ENCODE data around the gene MAPK6. TPM values are rescaled to one million over a fixed set of nuclear protein-coding genes. Genes with fewer than 3 reads are reported as not detected.

MAPK6 gene
- total RNA-seq, 1 experiment from 2014 or later, result 83.2 TPM

GRCh38 chr15:52010633-52011595 lies 8.1 kb upstream of the MAPK6 start:
- POLR2A ChIA-PET, result no interaction called here
- CTCF ChIA-PET, result interaction anchor here (1.2 to 1.8 kb wide), 2 partner anchors 68 kb away, joined by 3 to 5 read pairs; no protein-coding TSS in a partner anchor
- Mint-ChIP-seq H3K27ac (no peak overlapping the region), H3K27me3 (ENCODE audit: low read depth) (no peaks in the 10 kb centered on the region), H3K4me1 (peaks cover 2% of the 10 kb centered on the region; the same call in 1 of the 2 replicates), H3K9me3 (no peaks in the 10 kb centered on the region), H3K4me3 (no peak overlapping the region), H3K36me3 (no peaks in the 10 kb centered on the region)
- no peak for ATAC-seq
- no peak for DNase-seq (ENCODE audit: low spot score)
- TF ChIP-seq SMAD3 (CRISPR knock-in tag; IDR thresholded peaks at IDR 0.05; ENCODE audit: borderline replicate concordance) (no peak), ATF3 (CRISPR knock-in tag; conservative IDR thresholded peaks at IDR 0.05) (no peak), RELA (CRISPR knock-in tag; IDR thresholded peaks at IDR 0.05; ENCODE audit: borderline replicate concordance) (no peak), NFATC4 (CRISPR knock-in tag; IDR thresholded peaks at IDR 0.05) (no peak), FOXP4 (CRISPR knock-in tag; IDR thresholded peaks at IDR 0.05) (no peak)

- Mint-ChIP-seq H3K4me1 (peaks cover 2% of the 10 kb centered on the region; the same call in 1 of the 2 replicates), H3K36me3 (no peaks in the 10 kb centered on the region), H3K27me3 (ENCODE audit: low read depth) (no peaks in the 10 kb centered on the region), H3K4me3 (no peak overlapping the region), H3K9me3 (no peaks in the 10 kb centered on the region), H3K27ac (no peak overlapping the region)
- no peak for TF ChIP-seq ATF1 (CRISPR knock-in tag; IDR thresholded peaks at IDR 0.05)
- no peak for TF ChIP-seq SMAD4 (CRISPR knock-in tag; IDR thresholded peaks at IDR 0.05)
- CTCF ChIA-PET, result interaction anchor here (1.3 to 1.8 kb wide), 2 partner anchors 67 to 235 kb away, joined by 3 to 5 read pairs; no protein-coding TSS in a partner anchor
- DNase-seq (ENCODE audit: low spot score) (no peak), ATAC-seq (no peak)
- POLR2A ChIA-PET, result no interaction called here
Observed at GRCh38 chr15:52011711-52012144, 7.3 kb upstream of the MAPK6 start.

GRCh38 chr15:52012210-52012609 lies 6.8 kb upstream of the MAPK6 start:
- Mint-ChIP-seq H3K9me3 (no peaks in the 10 kb centered on the region), H3K27me3 (ENCODE audit: low read depth) (no peaks in the 10 kb centered on the region), H3K36me3 (no peaks in the 10 kb centered on the region), H3K27ac (no peak overlapping the region), H3K4me3 (no peak overlapping the region), H3K4me1 (peaks cover 6% of the 10 kb centered on the region)
- DNase-seq (ENCODE audit: low spot score) (no peak), ATAC-seq (no peak)
- CTCF ChIA-PET, result interaction anchor here (1.3 to 1.8 kb wide), 2 partner anchors 67 to 235 kb away, joined by 3 to 5 read pairs; no protein-coding TSS in a partner anchor
- POLR2A ChIA-PET, result interaction anchor here (0.7 kb wide), 1 partner anchor 11 kb away, joined by 4 read pairs; no protein-coding TSS in a partner anchor
- TF ChIP-seq PREB (CRISPR knock-in tag; IDR thresholded peaks at IDR 0.05; ENCODE audit: borderline replicate concordance), result no peak
- TF ChIP-seq ZBTB43 (CRISPR knock-in tag; IDR thresholded peaks at IDR 0.05), result no peak
- no peak for TF ChIP-seq ZBTB21 (CRISPR knock-in tag; IDR thresholded peaks at IDR 0.05; ENCODE audit: borderline replicate concordance)
- no peak for TF ChIP-seq SMAD3 (CRISPR knock-in tag; IDR thresholded peaks at IDR 0.05; ENCODE audit: borderline replicate concordance)
- no peak for TF ChIP-seq E2F4 (CRISPR knock-in tag; IDR thresholded peaks at IDR 0.05; ENCODE audit: borderline replicate concordance, low read depth)
- TF ChIP-seq ERG (CRISPR knock-in tag; IDR thresholded peaks at IDR 0.05), result no peak
- no peak for TF ChIP-seq ELF4 (CRISPR knock-in tag; IDR thresholded peaks at IDR 0.05; ENCODE audit: low read depth)
- no peak for TF ChIP-seq ZNF121 (CRISPR knock-in tag; IDR thresholded peaks at IDR 0.05)
- no peak for TF ChIP-seq ZSCAN18 (CRISPR knock-in tag; IDR thresholded peaks at IDR 0.05)

Data from WTC11 (cell line).